HG02981 (cell line): ENCODE measurements around the gene STXBP6.

Experiments used
- ATAC-seq: cut with Tn5 transposase; IDR thresholded peaks from one replicate; pipeline ENCODE4 v1.9.1; 2021; ENCODE audit warnings: mild to moderate bottlenecking, moderate library complexity; ENCODE audit not compliant: unreplicated experiment

STXBP6 gene

DNA sequence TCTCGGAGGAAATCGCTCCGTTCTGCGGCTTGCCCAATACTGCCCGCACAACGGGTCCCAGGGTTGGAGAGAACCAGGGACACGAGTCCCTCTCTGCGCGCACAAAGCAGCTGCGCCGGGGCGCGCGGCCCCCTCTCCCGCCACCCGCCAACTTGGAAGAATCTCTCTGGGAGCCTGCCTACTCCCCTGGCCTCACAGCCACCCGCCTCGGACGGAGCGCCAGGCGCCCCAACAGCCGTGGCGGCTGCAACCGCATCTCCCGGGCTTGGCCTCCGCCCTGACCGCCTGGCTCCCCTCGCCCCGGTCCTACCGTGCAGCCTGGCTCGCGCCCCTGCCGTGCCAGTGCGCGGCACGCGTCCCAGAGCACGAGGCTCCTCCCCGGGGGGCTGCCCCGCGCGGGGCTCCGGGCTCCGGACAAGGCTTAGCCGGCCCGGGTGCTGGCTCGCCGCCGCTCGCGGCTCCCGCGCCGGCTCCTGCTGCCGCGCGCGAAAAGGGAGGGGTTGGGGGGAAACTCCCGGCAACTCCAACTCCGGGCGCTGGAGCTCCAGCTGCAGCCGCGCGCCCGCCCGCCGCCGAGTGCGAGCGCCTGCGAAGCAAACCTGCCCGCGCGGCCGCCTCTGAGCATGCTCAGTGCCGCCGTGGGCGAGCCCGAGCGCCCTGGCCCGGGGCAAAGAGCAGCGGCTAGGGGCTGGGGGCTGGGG lies at the start of gene STXBP6:
STXBP6 (minus strand) TSS at position 580 of the 701 bp plus-strand sequence. CDS start 75,329 bp downstream, outside the sequence.
- no peak for ATAC-seq

DNA sequence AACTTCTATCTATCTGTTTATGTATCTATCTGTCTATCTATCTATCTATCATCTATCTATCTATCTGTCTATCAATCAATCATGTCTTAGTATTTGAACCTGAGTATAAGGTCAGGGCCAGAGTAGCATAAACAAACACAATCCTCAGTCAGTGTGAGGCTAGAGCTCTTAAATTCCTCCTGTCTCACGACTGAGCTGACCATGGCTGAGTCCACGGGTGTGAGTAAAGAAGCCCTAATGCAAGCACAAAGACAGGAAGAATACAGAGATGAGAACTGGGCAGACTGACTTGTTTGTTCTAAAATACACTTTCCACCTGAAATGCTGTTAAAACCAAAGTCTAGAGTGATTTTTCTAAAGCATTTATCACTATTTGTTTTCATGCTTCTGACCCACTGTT lies 47.2 kb upstream of the STXBP6 start:
- ATAC-seq = no peak

DNA sequence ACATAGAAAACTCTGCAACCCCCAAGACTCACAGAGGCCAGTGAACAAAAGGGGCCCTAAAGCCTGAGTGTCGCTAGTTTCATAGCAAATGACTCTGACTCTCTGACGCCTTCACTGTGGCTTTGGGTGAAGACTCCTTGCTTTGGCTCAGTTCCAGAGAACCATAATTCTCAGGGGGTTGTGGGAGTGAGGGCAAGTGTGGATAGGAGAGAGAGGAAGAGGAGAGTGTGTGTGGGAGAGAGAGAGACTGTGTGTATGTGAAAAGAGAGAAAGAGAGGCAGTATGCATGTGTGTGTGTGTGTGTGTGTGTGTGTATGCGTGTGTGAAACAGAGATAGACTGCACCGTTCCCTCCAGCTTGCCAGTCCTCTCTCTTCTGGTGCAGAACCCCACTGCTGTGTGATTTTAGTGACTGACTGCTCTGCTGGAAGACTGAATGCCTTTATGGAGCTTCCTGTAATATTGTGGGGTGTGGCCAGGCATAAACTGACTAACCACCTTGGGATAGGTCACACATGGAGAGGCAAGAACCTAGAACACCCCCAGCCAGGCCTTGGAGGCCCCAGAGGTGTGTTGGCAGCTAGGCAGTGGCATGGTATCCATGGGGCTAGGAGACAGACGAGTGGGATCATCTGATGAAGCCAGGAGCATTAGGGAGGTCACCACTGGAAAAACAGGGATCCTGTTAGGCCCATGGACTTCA lies 45.9 kb upstream of the STXBP6 start:
- no peak for ATAC-seq

DNA sequence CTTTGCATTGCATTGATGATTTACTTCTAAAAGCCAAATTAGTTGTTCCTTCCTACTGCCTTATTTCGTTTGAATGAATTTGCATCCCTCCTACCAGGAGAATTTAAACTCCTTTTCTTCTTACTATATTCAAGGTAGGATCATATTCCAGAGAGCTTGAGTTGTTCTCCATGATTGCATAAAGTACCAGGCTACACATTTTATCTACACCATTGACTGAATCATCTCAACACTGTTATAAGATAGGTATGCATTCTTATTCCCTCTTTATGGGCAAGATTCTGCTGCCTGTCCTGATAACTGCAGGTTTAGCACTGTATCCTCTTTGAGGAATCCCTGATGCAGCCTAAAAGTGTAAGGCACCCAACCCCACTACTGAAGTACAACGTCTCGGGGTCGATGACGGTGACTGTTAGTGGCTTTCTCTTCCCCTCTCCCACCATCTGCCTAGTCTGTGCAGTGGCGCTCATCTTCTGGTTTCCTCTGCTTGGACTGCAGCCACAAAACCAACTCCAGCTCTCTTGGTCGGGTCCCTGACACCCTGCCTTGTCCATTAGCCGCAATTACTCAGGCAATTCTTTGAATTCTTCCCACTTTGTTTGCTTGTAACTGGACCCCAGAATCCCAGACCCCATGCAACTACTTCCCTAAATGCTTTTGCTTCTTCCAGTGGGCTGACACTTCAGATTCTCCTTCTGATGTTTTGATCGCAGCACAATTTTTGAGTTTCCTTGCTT lies 44.4 kb upstream of the STXBP6 start:
- ATAC-seq = no peak

DNA sequence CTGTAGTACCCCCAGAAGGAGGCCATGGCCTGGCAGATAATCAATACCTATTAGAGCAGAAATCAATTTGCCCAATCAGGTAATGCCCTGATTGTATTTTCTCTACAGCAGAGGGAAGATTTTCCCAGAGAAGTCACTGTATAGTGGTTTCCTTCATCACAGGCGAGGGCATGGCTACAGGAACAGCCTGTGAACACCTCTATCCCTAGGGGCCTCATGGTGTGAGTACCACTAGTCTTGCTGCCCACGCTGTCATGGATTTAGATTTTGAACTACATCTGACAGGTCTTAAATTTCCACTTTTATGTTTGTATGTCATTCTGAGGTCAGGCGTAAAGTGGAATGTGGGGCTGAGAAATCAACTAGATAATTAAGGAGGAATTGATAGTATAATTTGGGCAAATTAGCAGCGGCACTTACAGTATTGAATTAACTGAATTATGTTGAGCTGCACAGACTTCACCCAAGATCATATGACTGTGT lies 42.4 kb upstream of the STXBP6 start:
- ATAC-seq = no peak

DNA sequence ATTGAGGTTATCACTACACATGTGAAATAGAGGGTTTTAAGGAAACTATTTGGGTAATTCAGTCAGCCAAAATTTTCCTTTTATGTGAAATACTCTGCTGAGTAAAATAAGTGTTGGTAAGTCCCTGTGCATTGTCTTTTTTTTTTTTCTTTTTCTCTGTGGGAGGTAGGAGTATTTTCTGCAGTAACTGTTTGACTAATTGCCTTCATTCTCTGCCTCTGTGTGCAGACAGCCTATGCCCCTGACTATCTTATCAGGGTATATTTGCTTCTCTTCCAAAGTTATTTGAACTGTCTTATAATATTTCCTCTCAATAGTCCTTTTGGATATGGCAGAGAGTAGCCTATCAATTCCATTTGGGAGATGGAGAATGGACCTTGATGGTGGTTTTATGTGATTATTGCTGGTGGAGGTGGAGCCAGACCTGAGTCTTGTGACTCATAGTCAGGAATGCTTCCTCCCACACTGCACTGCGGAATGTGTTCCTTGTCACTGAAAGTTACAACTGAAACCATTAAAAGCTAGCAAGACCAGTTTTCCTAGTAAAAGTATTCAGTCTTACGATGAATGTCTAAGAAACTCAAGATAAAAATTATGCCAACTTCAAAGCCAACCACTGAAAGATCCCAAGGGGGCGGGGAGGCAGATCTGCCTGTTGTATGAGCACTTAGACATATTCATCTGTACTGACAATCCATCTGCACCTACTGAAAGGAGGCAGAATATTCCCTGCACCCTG lies 40.9 kb upstream of the STXBP6 start:
- no peak for ATAC-seq

DNA sequence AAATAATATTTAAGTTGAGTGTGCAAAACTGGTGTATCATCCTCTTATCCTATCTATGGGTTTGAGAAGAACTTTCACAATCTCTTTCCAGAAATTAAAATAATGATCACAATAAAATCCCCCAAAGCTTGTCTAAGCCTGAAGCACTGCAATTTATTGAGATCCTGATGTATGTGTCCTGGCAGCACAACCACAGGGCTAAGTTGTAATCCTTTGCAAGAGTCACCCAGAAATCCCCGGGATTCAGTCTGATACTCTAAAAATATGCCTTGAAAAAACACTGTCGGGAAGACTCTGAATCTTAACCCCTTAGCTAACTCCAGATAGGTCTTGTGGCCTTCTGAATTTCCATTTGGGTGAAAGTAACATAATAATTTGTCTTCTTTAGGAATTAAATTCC lies 40.3 kb upstream of the STXBP6 start:
- no peak for ATAC-seq

DNA sequence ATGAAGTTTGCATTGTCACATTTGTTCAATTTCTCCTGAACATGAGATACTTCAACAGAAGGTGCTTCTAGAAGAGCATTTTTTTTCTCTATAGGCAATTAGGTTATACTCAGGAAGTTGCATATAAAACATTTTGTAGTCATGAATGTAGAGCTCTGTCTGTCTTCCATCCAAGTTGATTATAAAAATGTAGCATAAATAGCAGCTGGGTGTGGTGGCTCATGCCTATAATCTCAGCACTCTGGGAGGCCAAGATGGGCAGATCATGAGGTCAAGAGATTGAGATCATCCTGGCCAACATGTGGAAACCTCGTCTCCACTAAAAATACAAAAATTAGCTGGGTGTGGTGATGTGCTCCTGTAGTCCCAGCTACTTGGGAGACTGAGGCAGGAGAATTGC lies 39.5 kb upstream of the STXBP6 start:
- ATAC-seq = no peak

DNA sequence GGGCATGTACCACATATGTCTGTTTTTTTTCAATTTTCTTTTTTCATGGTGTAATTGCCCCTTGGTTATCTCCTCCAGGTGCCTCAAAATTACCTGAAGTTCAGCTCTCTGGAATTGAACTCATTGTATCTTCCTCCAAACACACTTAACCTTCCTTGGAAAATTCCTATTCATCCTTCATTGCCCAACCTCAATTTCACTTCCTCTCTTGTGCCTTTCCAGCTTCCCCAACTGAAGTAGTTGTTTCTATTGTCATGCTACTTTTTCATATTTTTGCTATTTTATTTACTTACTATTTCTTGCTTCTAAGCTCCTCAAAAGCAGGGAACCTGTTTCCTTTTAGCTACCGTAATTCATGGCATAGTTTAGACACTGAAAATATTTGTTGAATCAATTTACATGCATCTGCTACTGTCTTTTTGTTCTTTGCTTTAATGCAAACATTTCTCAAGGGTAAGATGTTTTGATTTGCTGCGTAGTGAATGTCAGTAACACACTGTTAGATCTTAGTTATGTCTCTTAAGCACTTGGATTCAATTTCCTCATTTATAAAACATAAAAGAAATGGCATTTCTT lies 37.0 kb upstream of the STXBP6 start:
- ATAC-seq = no peak

DNA sequence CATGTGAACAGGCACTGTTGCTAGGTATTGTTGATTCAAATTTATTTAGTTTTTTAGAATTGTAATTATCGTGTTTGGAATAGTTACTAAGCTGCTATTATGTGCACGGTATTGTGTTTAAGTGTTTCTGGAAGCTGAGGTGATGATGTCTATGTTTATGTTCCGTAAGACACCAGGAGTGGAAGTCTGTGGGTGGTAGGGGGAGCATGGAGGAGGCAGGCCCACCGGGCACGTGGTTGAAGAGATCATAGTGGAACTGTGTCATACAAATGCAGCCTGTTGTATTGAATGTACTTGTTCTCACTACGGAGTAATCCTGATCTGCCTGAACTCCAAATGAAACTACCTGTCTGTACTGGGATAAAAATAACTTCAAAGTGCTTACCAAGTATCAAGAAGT lies 36.1 kb upstream of the STXBP6 start:
- no peak for ATAC-seq

DNA sequence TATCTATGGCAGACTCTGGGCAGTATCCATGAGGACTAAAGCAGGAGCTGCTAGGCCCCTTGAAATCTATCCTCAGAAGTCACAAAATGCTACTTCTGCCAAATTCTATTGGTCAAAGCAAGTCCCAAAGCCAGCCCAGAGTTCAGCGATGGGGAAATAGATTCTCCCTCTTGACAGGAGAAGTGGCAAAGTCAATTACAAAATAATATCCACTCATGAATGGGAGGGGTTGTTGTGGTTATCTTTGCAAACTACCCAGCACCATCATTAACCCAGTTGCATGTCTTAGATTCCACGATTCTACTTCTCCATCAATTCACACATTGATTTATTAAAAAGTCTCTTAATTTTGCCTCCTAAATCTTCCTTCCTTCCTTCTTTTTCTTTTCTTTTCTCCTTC lies 30.7 kb upstream of the STXBP6 start:
- ATAC-seq = no peak

DNA sequence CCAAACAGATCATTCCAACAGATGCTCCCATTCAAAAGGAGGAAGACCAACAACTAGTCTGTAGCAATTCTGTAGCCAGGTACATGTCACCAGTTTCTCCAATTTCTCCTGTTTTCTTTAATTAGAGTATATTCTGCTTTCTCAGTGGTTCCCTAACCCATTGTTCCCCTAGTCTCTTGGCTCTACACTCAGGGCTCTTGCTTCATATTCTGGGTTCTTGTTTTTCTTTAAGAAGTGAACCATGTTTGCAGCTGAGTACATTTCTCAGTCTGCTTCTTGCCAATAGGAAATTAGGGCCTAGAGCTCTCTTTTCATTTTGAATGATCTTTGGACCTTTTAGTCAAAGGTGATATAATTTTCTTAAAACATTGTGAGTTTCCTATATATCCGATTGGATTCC lies 29.4 kb upstream of the STXBP6 start:
- ATAC-seq = no peak

DNA sequence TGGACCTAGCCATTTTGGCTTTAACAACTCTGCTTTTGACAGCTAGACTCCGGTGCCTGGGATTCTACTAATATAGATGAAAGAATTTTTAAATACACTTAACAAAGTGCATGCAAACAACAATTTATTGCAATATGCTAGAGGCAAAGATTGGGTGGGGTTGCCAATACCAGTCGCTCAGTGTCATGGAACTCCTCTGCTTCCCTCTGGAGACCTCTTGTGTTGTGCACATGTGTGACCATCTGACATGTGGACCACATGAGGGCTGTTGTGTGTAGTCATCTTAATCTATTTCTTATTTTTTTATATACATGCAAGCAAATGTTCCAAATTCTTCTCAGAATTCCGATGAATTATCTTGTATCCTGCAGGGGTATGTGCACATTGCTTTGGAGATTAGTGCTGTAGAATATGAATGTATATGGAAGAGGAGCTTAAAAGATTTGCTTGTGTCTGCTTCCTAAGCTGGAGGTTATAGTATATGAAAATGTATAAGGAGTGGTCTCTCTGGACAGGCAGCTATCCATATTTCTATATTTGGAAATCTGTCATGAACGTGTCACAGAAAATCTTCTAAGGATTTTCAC lies 24.2 kb upstream of the STXBP6 start:
- ATAC-seq = no peak

DNA sequence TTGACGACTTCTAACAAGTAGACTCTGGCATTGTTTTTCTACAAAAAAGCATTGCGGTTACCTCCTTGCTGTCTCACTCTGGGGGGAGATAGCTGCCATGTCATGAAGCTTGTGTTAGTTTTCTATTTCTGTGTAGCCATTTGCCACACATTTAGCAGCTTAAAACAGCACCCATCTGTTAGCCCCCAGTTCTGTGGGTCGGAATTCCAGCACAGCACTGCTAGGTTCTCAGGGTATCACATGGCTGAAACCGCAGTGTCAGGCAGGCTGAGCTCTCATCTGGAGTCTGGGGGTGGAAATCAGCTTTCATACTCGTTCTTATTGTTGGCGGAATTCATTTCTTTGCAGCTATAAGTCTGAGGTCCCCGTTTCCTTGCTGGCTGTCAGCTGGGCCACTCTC lies 19.9 kb upstream of the STXBP6 start:
- ATAC-seq = no peak

DNA sequence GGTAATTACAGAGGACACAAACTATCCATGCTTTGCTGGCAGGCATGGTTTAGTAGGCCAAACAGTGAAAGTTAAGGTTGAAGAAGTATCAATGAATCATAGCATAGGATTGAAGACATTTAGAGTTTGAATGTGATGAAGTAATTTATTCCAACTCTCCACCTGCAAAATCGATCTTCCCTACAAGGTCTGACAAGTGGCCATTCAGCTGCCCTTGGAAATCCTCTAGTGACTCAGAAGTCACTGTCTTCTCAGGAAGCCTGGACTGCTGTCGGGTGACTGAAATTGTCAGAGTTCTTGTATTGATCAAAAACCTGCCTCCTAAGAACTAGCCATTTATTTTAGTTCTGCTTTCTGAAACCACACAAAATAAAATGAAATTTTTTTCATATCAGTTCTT lies 17.7 kb upstream of the STXBP6 start:
- no peak for ATAC-seq

DNA sequence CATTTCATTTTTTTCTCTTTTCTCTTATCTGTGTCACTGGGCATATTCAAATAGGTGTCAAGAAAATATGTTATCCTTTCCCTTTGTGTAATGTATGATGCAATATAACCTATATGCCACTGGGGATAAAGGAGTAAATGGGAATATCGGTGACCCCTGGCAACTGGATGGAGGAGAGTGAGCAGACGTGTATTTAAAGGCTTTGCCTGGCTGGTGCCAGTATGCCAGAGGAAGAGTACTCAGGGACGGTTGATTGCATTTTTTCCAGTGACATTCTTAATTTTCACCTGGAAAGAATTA lies 12.0 kb upstream of the STXBP6 start:
- ATAC-seq = no peak

DNA sequence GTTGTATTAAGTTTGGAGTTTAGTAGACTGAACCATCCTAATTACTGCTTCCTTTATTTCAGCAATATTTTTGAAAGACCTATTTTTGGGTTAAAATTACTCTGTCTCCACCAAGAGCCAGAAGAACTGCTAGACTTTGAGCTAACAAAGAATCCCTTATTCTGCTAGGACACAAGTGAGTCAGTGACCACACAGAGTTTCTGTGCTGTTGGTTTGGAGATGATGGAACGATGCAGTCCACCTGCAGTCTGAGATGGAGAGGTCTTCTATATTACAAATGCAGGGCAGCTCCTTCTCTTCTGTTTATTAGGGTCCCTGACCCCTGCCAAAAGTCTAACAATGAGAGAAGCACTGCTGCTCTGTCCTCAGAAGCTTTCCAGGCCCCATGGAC lies 6.7 kb upstream of the STXBP6 start:
- ATAC-seq = no peak

DNA sequence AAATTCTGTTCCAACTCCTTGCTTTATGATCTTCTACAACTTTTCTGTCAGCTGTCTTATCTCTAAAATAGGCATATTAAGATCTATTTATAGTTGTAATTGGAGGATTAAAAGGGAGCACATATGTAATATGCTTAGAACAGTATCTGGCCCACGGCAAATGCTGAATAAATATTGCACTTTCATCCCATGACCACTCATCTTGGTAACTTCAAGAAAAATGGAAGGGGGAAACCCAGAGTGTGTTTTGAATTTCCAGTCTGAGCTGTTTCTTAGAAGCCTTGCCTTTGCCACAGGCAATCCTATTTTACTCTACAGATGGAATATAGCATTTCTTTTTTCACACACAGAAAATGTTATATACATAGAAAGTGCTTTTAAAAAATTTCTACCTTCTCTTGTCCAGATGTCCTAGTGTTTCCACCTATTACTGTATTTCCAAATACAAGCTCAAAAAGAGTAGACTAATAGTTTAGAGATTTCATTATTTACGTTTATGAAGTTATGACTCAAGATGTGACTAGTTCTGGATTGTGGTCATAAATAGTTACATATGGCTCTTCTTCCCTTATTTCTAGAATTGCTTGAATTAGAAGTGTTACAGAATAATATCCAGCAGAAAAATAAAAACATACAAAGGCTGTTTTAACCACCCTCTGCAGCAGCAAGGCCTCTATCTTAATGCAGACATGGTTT lies 6.2 kb upstream of the STXBP6 start:
- no peak for ATAC-seq

DNA sequence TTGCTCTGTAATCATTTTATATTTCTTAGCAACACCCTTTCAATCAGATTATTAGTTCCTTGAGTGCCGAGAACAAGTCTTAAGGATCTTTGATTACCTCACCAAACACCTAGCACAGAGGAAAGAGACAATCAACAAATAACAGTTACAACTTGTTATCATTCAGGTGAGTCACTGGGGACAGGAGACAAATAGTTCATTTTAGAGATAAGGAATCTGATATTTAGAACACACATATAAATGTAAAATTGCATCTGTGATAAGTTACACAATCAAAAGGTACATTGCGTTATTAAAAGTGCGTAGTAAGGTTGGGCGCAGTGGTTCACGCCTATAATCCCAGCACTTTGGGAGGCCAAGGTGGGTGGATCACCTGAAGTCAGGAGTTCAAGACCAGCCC lies 5.1 kb upstream of the STXBP6 start:
- no peak for ATAC-seq

DNA sequence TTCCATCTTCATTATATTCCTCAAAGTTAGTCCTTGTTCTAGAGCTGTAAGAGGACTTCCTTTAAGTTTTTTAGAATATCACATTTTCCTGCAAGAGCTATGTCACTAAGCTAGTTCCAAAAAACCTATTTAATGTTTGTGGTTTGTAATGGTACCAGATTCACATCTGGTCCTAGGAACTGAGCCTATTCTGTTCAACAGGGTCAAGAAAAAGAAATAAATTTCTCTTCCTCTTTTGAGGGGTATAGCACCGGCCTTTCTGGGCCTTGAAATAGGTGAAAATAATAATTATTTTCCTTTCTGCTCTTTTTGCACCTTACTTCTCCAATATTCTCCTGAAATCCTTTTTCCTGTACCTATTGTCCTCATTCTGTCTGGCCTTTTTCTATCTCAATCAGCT lies 3.6 kb upstream of the STXBP6 start:
- peak; percentile 52 for ATAC-seq
